GM03348 (cell line): Measurements from ENCODE around the gene CACNA1A.

Experiments used
- DNase-seq: peaks from one replicate; pipeline ENCODE4 v3.0.0; 2012; ENCODE audit warnings: low spot score

CACNA1A gene

GRCh38 chr19:13163609-13164342, 342.5 kb downstream of the CACNA1A start:
- DNase-seq: peak; percentile 89

GRCh38 chr19:13162724-13163608, 343.3 kb downstream of the CACNA1A start:
- peak; percentile 94 for DNase-seq

- peak; percentile 56 for DNase-seq
These were observed 345.7 kb downstream of the CACNA1A start for GRCh38 chr19:13160557-13160956.

GRCh38 chr19:13159713-13160112, 346.6 kb downstream of the CACNA1A start:
- no peak for DNase-seq
